Natural killer cell (primary cell): ENCODE data around the gene BTN1A1. TPM values are rescaled to one million over a fixed set of nuclear protein-coding genes. Genes with fewer than 3 reads are reported as not detected.
A peak's percentile ranks its signal among the peaks of the same experiment; 100 is the strongest.

Experiments used
- ATAC-seq, 3 donors: fragments of 150-1000 bp in 2 of 3; fragments of 200-7000 bp in 1 of 3; cut with Tn5 transposase; 1 replicate in 1 of 3; 2 replicates in 2 of 3; pipeline ENCODE4 v1.10.0; 2021; ENCODE audit warnings: mild to moderate bottlenecking in 2 of 3, moderate library complexity in 2 of 3
- DNase-seq, 2 donors: peaks; one replicate each; pipeline versions ENCODE4 v3.0.0 to v3.0.0-alpha.2; 2013 to 2021; ENCODE audit warnings: mixed read lengths in 1 of 2
- H3K27ac ChIP-seq: one replicate; pipeline ENCODE4 v1.5.1; 2013; ENCODE audit warnings: mild to moderate bottlenecking, low read length
- H3K27me3 ChIP-seq: one replicate; pipeline ENCODE4 v1.6.1; 2013; ENCODE audit warnings: low read length; ENCODE audit not compliant: control insufficient read depth, insufficient read depth
- H3K36me3 ChIP-seq: one replicate; pipeline ENCODE4 v1.6.1; 2013; ENCODE audit warnings: low read length; ENCODE audit not compliant: control insufficient read depth, insufficient read depth
- H3K4me1 ChIP-seq: one replicate; pipeline ENCODE4 v1.6.1; 2013; ENCODE audit warnings: low read length; ENCODE audit not compliant: control insufficient read depth, insufficient read depth
- H3K4me3 ChIP-seq: one replicate; pipeline ENCODE4 v1.5.1; 2013; ENCODE audit warnings: low read length
- H3K9me3 ChIP-seq: one replicate; pipeline ENCODE4 v1.6.1; 2013; ENCODE audit warnings: low read length; ENCODE audit not compliant: control insufficient read depth, insufficient read depth
- H3K27ac Mint-ChIP-seq, 2 donors: one replicate each; pipeline ENCODE4 v1.8.0; 2022; ENCODE audit warnings: mild to moderate bottlenecking in 2 of 2, mixed read lengths in 2 of 2, moderate library complexity in 1 of 2
- H3K27me3 Mint-ChIP-seq, 2 donors: one replicate each; pipeline ENCODE4 v1.8.0; 2022; ENCODE audit warnings: low read depth in 2 of 2, mixed read lengths in 2 of 2
- H3K36me3 Mint-ChIP-seq: one replicate; pipeline ENCODE4 v1.8.0; 2022; ENCODE audit warnings: mixed read lengths
- H3K4me1 Mint-ChIP-seq, 2 donors: one replicate each; pipeline ENCODE4 v1.8.0; 2022; ENCODE audit warnings: mixed read lengths in 2 of 2
- H3K4me3 Mint-ChIP-seq: one replicate; pipeline ENCODE4 v1.8.0; 2022; ENCODE audit warnings: mild to moderate bottlenecking, moderate library complexity, mixed read lengths
- H3K9me3 Mint-ChIP-seq, 2 donors: one replicate each; pipeline ENCODE4 v1.8.0; 2022; ENCODE audit warnings: mixed read lengths in 2 of 2
- CTCF ChIP-seq: fragments of 200-600 bp; IDR thresholded peaks from one replicate; pipeline ENCODE4 v1.8.0; 2022; ENCODE audit warnings: antibody characterized with exemption
- WGBS: methylation state at CpG from one replicate; pipeline ENCODE4 v1.1.7; 2013; ENCODE audit warnings: missing lambda C conversion rate; ENCODE audit not compliant: insufficient coverage; 5-methylcytosine and 5-hydroxymethylcytosine counted together
- intact Hi-C: fragments of 100-400 bp; cut with micrococcal nuclease; formaldehyde crosslinking; loops from one replicate; pipeline ENCODE4 v1.14.2; 2022
- total RNA-seq, 4 donors: library from RNA; stranded (reverse); fragments of 120-200 nt in 1 of 4; gene quantifications; one replicate each; pipeline versions ENCODE4 v1.2.3 to v1.2.4, GENCODE V29; 2013 to 2022

Gene BTN1A1
- total RNA-seq, 3 donors from 2014 or later (not counting 1 experiment from before 2014, with no cell fraction given): not detected

GRCh38 chr6:26532699-26533531 is 32.8 kb downstream of the BTN1A1 start:
- Mint-ChIP-seq H3K27ac (peak overlapping the region; percentile 99), H3K4me1 (peaks cover 39 to 53% of the 10 kb centered on the region in 2 donors), H3K4me3 (peak overlapping the region; percentile 100), H3K9me3 (peaks cover 0 to 3% of the 10 kb centered on the region in 2 donors), H3K27me3 (peaks cover 5 to 7% of the 10 kb centered on the region in 2 donors), H3K36me3 (peaks cover 15% of the 10 kb centered on the region)
- under 1% methylated on average over 26 of the region's 28 CpGs for WGBS
- H3K9me3 ChIP-seq: no peaks in the 10 kb centered on the region
- no peaks in the 10 kb centered on the region for H3K36me3 ChIP-seq
- H3K27ac ChIP-seq: peak overlapping the region; percentile 75
- no peak for TF ChIP-seq CTCF
- peaks cover 21% of the 10 kb centered on the region for H3K4me1 ChIP-seq
- intact Hi-C loops: loop anchor here (1.0 to 10.0 kb wide), 3 partner anchors 21 to 1222 kb away; partner anchors contain the start of gene ZNF184
- peak overlapping the region; percentile 79 for H3K4me3 ChIP-seq
- ATAC-seq (peak; percentile 33 to 56 (median 39)), DNase-seq (peak; percentile 87 to 96)
- H3K27me3 ChIP-seq: no peaks in the 10 kb centered on the region

GRCh38 chr6:26533532-26533931 is 33.4 kb downstream of the BTN1A1 start:
- intact Hi-C loops: loop anchor here (1.0 to 10.0 kb wide), 3 partner anchors 21 to 1221 kb away; partner anchors contain the start of gene ZNF184
- peak overlapping the region; percentile 79 for H3K4me3 ChIP-seq
- peak overlapping the region; percentile 75 for H3K27ac ChIP-seq
- TF ChIP-seq CTCF: no peak
- peaks cover 19% of the 10 kb centered on the region for H3K36me3 Mint-ChIP-seq
- H3K36me3 ChIP-seq: no peaks in the 10 kb centered on the region
- H3K27ac Mint-ChIP-seq: peak overlapping the region; percentile 99
- H3K4me3 Mint-ChIP-seq: peak overlapping the region; percentile 100
- peaks cover 8 to 11% of the 10 kb centered on the region in 2 donors for H3K27me3 Mint-ChIP-seq
- DNase-seq (no peak), ATAC-seq (no peak)
- H3K9me3 Mint-ChIP-seq: peaks cover 0 to 3% of the 10 kb centered on the region in 2 donors
- H3K9me3 ChIP-seq: no peaks in the 10 kb centered on the region
- peaks cover 23% of the 10 kb centered on the region for H3K4me1 ChIP-seq
- H3K4me1 Mint-ChIP-seq: peaks cover 45 to 60% of the 10 kb centered on the region in 2 donors
- no CpG with 5 or more reads among the region's 1 CpG for WGBS
- H3K27me3 ChIP-seq: no peaks in the 10 kb centered on the region

- H3K4me1 ChIP-seq: peaks cover 33% of the 10 kb centered on the region
- no peaks in the 10 kb centered on the region for H3K9me3 ChIP-seq
- no peak overlapping the region for H3K4me3 ChIP-seq
- TF ChIP-seq CTCF: no peak
- peaks cover 8 to 11% of the 10 kb centered on the region in 2 donors for H3K27me3 Mint-ChIP-seq
- 89% methylated on average over 5 of the region's 6 CpGs for WGBS
- no peaks in the 10 kb centered on the region for H3K36me3 ChIP-seq
- no peaks in the 10 kb centered on the region for H3K27me3 ChIP-seq
- H3K27ac Mint-ChIP-seq: no peak overlapping the region
- peaks cover 19% of the 10 kb centered on the region for H3K36me3 Mint-ChIP-seq
- intact Hi-C loops: loop anchor here (5.0 to 10.0 kb wide), 5 partner anchors 208 to 1220 kb away; partner anchors contain the start of gene ZNF184
- no peak for ATAC-seq
- H3K9me3 Mint-ChIP-seq: peaks cover 0 to 3% of the 10 kb centered on the region in 2 donors
- no peak for DNase-seq
- H3K4me3 Mint-ChIP-seq: peak overlapping the region; percentile 21
- peaks cover 55 to 66% of the 10 kb centered on the region in 2 donors for H3K4me1 Mint-ChIP-seq
- H3K27ac ChIP-seq: no peak overlapping the region
Measured at GRCh38 chr6:26534681-26535465, 34.8 kb downstream of the BTN1A1 start.
